GM12878 (cell line): Measurements from ENCODE around the gene NPBWR2. TPM values are rescaled to one million over a fixed set of nuclear protein-coding genes. Genes with fewer than 3 reads are reported as not detected.

Experiments
- ATAC-seq: fragments of 200-7000 bp; cut with Tn5 transposase; 3 replicates; pipeline ENCODE4 v1.9.1; 2020; ENCODE audit warnings: mild to moderate bottlenecking, moderate library complexity
- BruUV-seq: library from RNA; stranded (reverse); fragments of 400-500 nt; replicated peaks from 2 replicates; lab custom pipeline; 2021; lab: Mats Ljungman, UMichigan
- CTCF ChIA-PET: fragments of 300-600 bp; sonication (Branson Sonifier 250); formaldehyde crosslinking; extraction: SDS; loops from one replicate; lab custom pipeline; 2021; ENCODE audit warnings: inconsistent platforms; lab: Yijun Ruan, JAX
- POLR2A ChIA-PET: fragments of 350-600 bp; formaldehyde crosslinking; extraction: SDS; loops from one replicate; lab custom pipeline; 2021; ENCODE audit warnings: inconsistent platforms; lab: Charles Lee
- RAD21 ChIA-PET: fragments of 300-600 bp; sonication (Branson Sonifier 250); formaldehyde crosslinking; loops from one replicate; lab custom pipeline; 2023; ENCODE audit warnings: antibody characterized with exemption; ENCODE audit not compliant: unreplicated experiment; lab: Charles Lee
- SMC1A ChIA-PET: fragments of 300-600 bp; sonication (Branson Sonifier 250); formaldehyde crosslinking; loops from one replicate; lab custom pipeline; 2023; ENCODE audit not compliant: unreplicated experiment, uncharacterized antibody; lab: Charles Lee
- DNase-seq: peaks from one replicate; pipeline ENCODE4 v3.0.0-alpha.2; 2011; ENCODE audit warnings: low read depth, low spot score
- FAIRE-seq: peaks from 3 replicates; lab custom pipeline; 2011; peaks lifted over from hg19 to GRCh38; lab: Jason Lieb, UNC
- H2AFZ ChIP-seq: 2 replicates; pipeline ENCODE4 v1.6.0; 2011; ENCODE audit warnings: low read depth, low read length, control low read depth; ENCODE audit not compliant: control insufficient read depth
- H3K27ac ChIP-seq: 2 replicates; pipeline ENCODE4 v1.5.1; 2011; ENCODE audit warnings: control low read depth; ENCODE audit not compliant: control insufficient read depth, insufficient read depth
- H3K27me3 ChIP-seq, 2 experiments: replicated peaks in 1 of 2; 2 replicates each; pipeline versions ENCODE4 v1.6.0 to v1.6.1; 2011; ENCODE audit warnings: low read length in 1 of 2; ENCODE audit not compliant: control insufficient read depth in 2 of 2, insufficient read depth in 2 of 2
- H3K36me3 ChIP-seq, 2 experiments: 2 replicates each; pipeline ENCODE4 v1.5.1; 2011; ENCODE audit warnings: low read length in 1 of 2; ENCODE audit not compliant: control insufficient read depth in 2 of 2, insufficient read depth in 2 of 2
- H3K4me1 ChIP-seq: 2 replicates; pipeline ENCODE4 v1.6.1; 2011; ENCODE audit warnings: mild to moderate bottlenecking, low read length, moderate library complexity, mixed read lengths; ENCODE audit not compliant: control insufficient read depth, insufficient read depth
- H3K4me2 ChIP-seq: 2 replicates; pipeline ENCODE4 v1.6.0; 2011; ENCODE audit warnings: control low read depth; ENCODE audit not compliant: control insufficient read depth, insufficient read depth
- H3K4me3 ChIP-seq: fragments of 200-600 bp; sonication (generic); 2 replicates; pipeline ENCODE4 v1.5.1; 2016
- H3K79me2 ChIP-seq: 2 replicates; pipeline ENCODE4 v1.6.0; 2011; ENCODE audit warnings: low read length; ENCODE audit not compliant: control insufficient read depth, insufficient read depth
- H3K9ac ChIP-seq: 2 replicates; pipeline ENCODE4 v1.8.0; 2011; ENCODE audit warnings: low read length, control low read depth, mixed read lengths; ENCODE audit not compliant: control insufficient read depth, insufficient read depth
- H3K9me3 ChIP-seq: replicated peaks from 3 replicates; pipeline ENCODE4 v1.5.1; 2011; ENCODE audit warnings: mild to moderate bottlenecking, low read length; ENCODE audit not compliant: control insufficient read depth, insufficient read depth
- H4K20me1 ChIP-seq: 2 replicates; pipeline ENCODE4 v1.6.0; 2011; ENCODE audit not compliant: control insufficient read depth, insufficient read depth
- BHLHE40 ChIP-seq, 2 experiments: fragments of 450-650 bp in 1 of 2; IDR thresholded peaks; 2 replicates each; pipeline ENCODE4 v1.6.1; 2011 to 2017; ENCODE audit warnings: low read depth in 2 of 2, borderline replicate concordance in 1 of 2, improper control_type of control experiment in 1 of 2, low read length in 1 of 2, mild to moderate bottlenecking in 1 of 2
- CTCF ChIP-seq, 3 experiments: IDR thresholded peaks in 2 of 3; conservative IDR thresholded peaks in 1 of 3; 2 replicates each; pipeline ENCODE4 v1.5.1; 2011; ENCODE audit warnings: low read depth in 3 of 3, low read length in 3 of 3, mild to moderate bottlenecking in 3 of 3, control low read depth in 2 of 3, moderate library complexity in 2 of 3, inconsistent platforms in 1 of 3, mixed read lengths in 1 of 3; ENCODE audit not compliant: control insufficient read depth in 2 of 3, insufficient read depth in 1 of 3; ENCODE audit errors: extremely low read depth in 1 of 3
- ETV6 ChIP-seq, 2 experiments: fragments of 450-650 bp in 1 of 2; IDR thresholded peaks in 1 of 2; conservative IDR thresholded peaks in 1 of 2; 2 replicates each; pipeline ENCODE4 v1.6.1; 2014; ENCODE audit warnings: antibody characterized with exemption in 1 of 2, borderline replicate concordance in 1 of 2, low read depth in 1 of 2, mild to moderate bottlenecking in 1 of 2, moderate library complexity in 1 of 2
- FOS ChIP-seq: IDR thresholded peaks from 3 replicates; pipeline ENCODE4 v1.6.1; 2011; ENCODE audit warnings: borderline replicate concordance; ENCODE audit not compliant: insufficient read length; ENCODE audit errors: extremely low read depth
- HSF1 ChIP-seq: fragments of 150-350 bp; IDR thresholded peaks from 2 replicates; pipeline ENCODE4 v1.6.1; 2014; ENCODE audit warnings: mild to moderate bottlenecking, low read depth, low read length
- NRF1 ChIP-seq: conservative IDR thresholded peaks from 2 replicates; pipeline ENCODE4 v1.6.1; 2011; ENCODE audit warnings: mild to moderate bottlenecking, low read depth, low read length, improper control_type of control experiment
- POLR2A ChIP-seq: IDR thresholded peaks from 2 replicates; pipeline ENCODE4 v1.6.1; 2011; ENCODE audit warnings: low read depth, mild to moderate bottlenecking, low read length
- SMAD1 ChIP-seq: fragments of 450-650 bp; IDR thresholded peaks from 2 replicates; pipeline ENCODE4 v1.6.1; 2018; ENCODE audit warnings: mild to moderate bottlenecking, low read depth; ENCODE audit not compliant: partially characterized antibody
- WRNIP1 ChIP-seq: IDR thresholded peaks from 2 replicates; pipeline ENCODE4 v1.6.1; 2011; ENCODE audit warnings: low read depth, low read length, improper control_type of control experiment, borderline replicate concordance
- WGBS: methylation state at CpG from one replicate; pipeline ENCODE4 v1.1.6; 2016; ENCODE audit warnings: low lambda C conversion rate; ENCODE audit not compliant: insufficient replicate concordance, insufficient coverage; ENCODE audit errors: missing lambda C conversion rate; 5-methylcytosine and 5-hydroxymethylcytosine counted together
- in situ Hi-C: fragments of 300-500 bp; cut with MboI; formaldehyde crosslinking; loops from 9 replicates; pipeline ENCODE4 v1.14.3; 2018; ENCODE audit warnings: mixed read lengths
- intact Hi-C: fragments of 100-400 bp; cut with micrococcal nuclease; formaldehyde crosslinking; loops from one replicate; pipeline ENCODE4 v1.14.2; 2022; ENCODE audit not compliant: unreplicated experiment
- polyA plus RNA-seq, 11 experiments: library from polyadenylated mRNA; depleted of rRNA in 4 of 11; unstranded in 6 of 11; stranded (reverse) in 5 of 11; fragments of >200 nt; fragmentation: Nextera tagmentation in 4 of 11; fragmentation: Illumina TruSeq in 1 of 11; extraction: Ambion mirVana in 4 of 11; extraction: Trizol in 1 of 11; gene quantifications; 1 replicate in 1 of 11; 2 replicates in 10 of 11; pipeline versions ENCODE4 v1.2.1 to v1.2.3, GENCODE V29; 2011 to 2016; ENCODE audit warnings: inconsistent platforms in 2 of 11, missing spikeins in 2 of 11, low read depth in 1 of 11
- total RNA-seq, 4 experiments: library from RNA; depleted of rRNA in 3 of 4; stranded (reverse); fragments of >200 nt in 3 of 4; fragmentation: Illumina TruSeq in 1 of 4; extraction: Trizol in 1 of 4; gene quantifications; 2 replicates each; pipeline versions ENCODE4 v1.2.1 to v1.2.3, GENCODE V29; 2013 to 2021

The NPBWR2 gene
- total and polyA plus RNA-seq, 10 of the 15 experiments (the other 5 are each of a cell fraction or from before 2014, with no cell fraction given), result not detected

DNA sequence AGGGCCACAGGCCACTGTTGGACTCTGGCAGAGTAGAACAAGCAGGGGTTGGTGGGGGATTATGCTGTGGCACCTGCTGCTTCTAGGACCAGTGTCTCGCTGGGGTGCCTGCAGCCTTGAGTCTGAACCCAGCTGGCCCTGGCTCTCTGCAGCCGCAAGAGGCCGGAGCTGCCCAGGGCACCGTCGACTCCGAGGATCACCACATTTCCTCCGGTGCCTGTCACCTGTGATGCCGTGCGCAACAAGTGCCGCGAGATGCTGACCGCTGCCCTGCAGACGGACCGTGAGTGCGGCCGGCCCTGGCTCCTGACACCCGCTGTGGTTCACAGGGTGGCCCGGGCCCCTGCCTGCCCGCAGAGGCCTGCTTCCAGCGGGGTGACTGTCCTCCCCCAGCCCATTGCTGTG lies 38.2 kb downstream of the NPBWR2 start:
- CTCF ChIA-PET, result interaction anchor here (1.2 to 2.3 kb wide), 5 partner anchors 9 to 30 kb away, joined by 5 to 10 read pairs (median 7); no protein-coding TSS in a partner anchor
- no peak overlapping the region for H3K4me2 ChIP-seq
- RAD21 ChIA-PET, result no interaction called here
- peaks cover 3 to 14% of the 10 kb centered on the region in 2 experiments; a peak in 3 of 4 replicates for H3K36me3 ChIP-seq
- H3K79me2 ChIP-seq, result no peaks in the 10 kb centered on the region
- H3K4me3 ChIP-seq, result no peak overlapping the region
- in situ Hi-C loops, result no loop called here
- WGBS, result 66% methylated on average over 20 of the region's 20 CpGs
- FAIRE-seq (no peak), DNase-seq (no peak)
- POLR2A ChIA-PET, result no interaction called here
- H3K4me1 ChIP-seq, result peaks cover 22% of the 10 kb centered on the region
- H2AFZ ChIP-seq, result no peak overlapping the region
- no peaks in the 10 kb centered on the region for H3K27me3 ChIP-seq
- no peak overlapping the region for H3K9ac ChIP-seq
- no peak for TF ChIP-seq SMAD1
- peak; percentile 52; the same call in 1 of the 2 replicates for TF ChIP-seq POLR2A
- TF ChIP-seq, all 136 proteins: peak for 1
- SMC1A ChIA-PET, result no interaction called here
- Histone ChIP-seq H4K20me1 (no peaks in the 10 kb centered on the region), H3K9me3 (no peaks in the 10 kb centered on the region), H3K27ac (no peak overlapping the region)
- no peak for ATAC-seq
- BruUV-seq, result no TSS peak
- intact Hi-C loops, result no loop called here

- intact Hi-C loops (no loop called here), in situ Hi-C loops (no loop called here)
- Histone ChIP-seq H3K4me1 (peaks cover 26% of the 10 kb centered on the region), H3K4me3 (no peak overlapping the region), H3K27me3 (no peaks in the 10 kb centered on the region), H3K27ac (no peak overlapping the region), H3K4me2 (no peak overlapping the region), H3K36me3 (peaks cover 3 to 9% of the 10 kb centered on the region in 2 experiments; a peak in 3 of 4 replicates), H3K79me2 (no peaks in the 10 kb centered on the region), H3K9ac (no peak overlapping the region), H4K20me1 (no peaks in the 10 kb centered on the region), H3K9me3 (no peaks in the 10 kb centered on the region), H2AFZ (no peak overlapping the region)
- DNase-seq (no peak), FAIRE-seq (no peak), ATAC-seq (no peak)
- ChIA-PET RAD21 (no interaction called here), SMC1A (no interaction called here), CTCF (interaction anchor here (1.2 to 2.3 kb wide), 5 partner anchors 10 to 29 kb away, joined by 5 to 10 read pairs (median 7); no protein-coding TSS in a partner anchor), POLR2A (no interaction called here)
- no peak for TF ChIP-seq FOS
- no peak for TF ChIP-seq ETV6 (conservative IDR thresholded peaks at IDR 0.05 in 1 of 2, IDR thresholded peaks at IDR 0.05 in 1 of 2; ENCODE audit: borderline replicate concordance in 1 of 2, low read depth in 1 of 2)
- no peak for TF ChIP-seq HSF1
- TF ChIP-seq CTCF (IDR thresholded peaks at IDR 0.05 in 2 of 3, conservative IDR thresholded peaks at IDR 0.05 in 1 of 3; ENCODE audit: control insufficient read depth in 2 of 3, extremely low read depth in 1 of 3, insufficient read depth in 1 of 3, low read depth in 3 of 3, low read length in 3 of 3), result no peak
- no peak for TF ChIP-seq WRNIP1
- no peak for TF ChIP-seq BHLHE40 (IDR thresholded peaks at IDR 0.05; ENCODE audit: borderline replicate concordance in 1 of 2, low read depth in 2 of 2, low read length in 1 of 2)
- no peak for TF ChIP-seq NRF1
- 33% methylated on average over 12 of the region's 12 CpGs for WGBS
- no TSS peak for BruUV-seq
Measured at GRCh38 chr20:64068386-64069208, 38.8 kb downstream of the NPBWR2 start.
